Measurements from ENCODE around the gene DCK.

- no peak for TF ChIP-seq CTCF (IDR thresholded peaks at IDR 0.05)
- TF ChIP-seq POLR2A (IDR thresholded peaks at IDR 0.05), result no peak
Measured at GRCh38 chr4:70991596-70991995, 1.9 kb upstream of the DCK start.
